Measurements from ENCODE around the gene CHGA.

The CHGA gene

GRCh38 chr14:92963301-92964123, 40.6 kb downstream of the CHGA start:
- Histone ChIP-seq H4K20me1 (ENCODE audit: insufficient read depth, low read length) (peaks cover 17% of the 10 kb centered on the region), H3K4me1 (ENCODE audit: insufficient read depth, low read length) (no peaks in the 10 kb centered on the region), H2AFZ (ENCODE audit: low read depth, low read length) (no peak overlapping the region), H3K4me2 (ENCODE audit: insufficient read depth, low read length) (no peak overlapping the region), H3K36me3 (ENCODE audit: insufficient read depth, low read length) (peaks cover 12% of the 10 kb centered on the region), H3K9me3 (ENCODE audit: insufficient read depth, low read length, severe bottlenecking) (no peaks in the 10 kb centered on the region), H3K79me2 (ENCODE audit: insufficient read depth, low read length) (0 out of 2 replicates have a peak, but pooled peaks cover 6% of the 10 kb centered on the region), H3K27me3 (ENCODE audit: insufficient read depth, low read length, poor library complexity) (no peaks in the 10 kb centered on the region), H3K9ac (ENCODE audit: low read depth, low read length) (no peak overlapping the region), H3K4me3 (ENCODE audit: low read depth in 1 of 2, low read length in 2 of 2) (no peak overlapping the region), H3K27ac (ENCODE audit: low read length) (no peak overlapping the region)
- ATAC-seq (ENCODE audit: insufficient read depth, low read depth): no peak
- TF ChIP-seq EZH2 (IDR thresholded peaks at IDR 0.05; ENCODE audit: borderline replicate concordance, low read depth, low read length, severe bottlenecking) (no peak), CTCF (IDR thresholded peaks at IDR 0.05; ENCODE audit: borderline replicate concordance, extremely low read depth, low read length, poor library complexity, severe bottlenecking) (no peak)
- no peak for DNase-seq

GRCh38 chr14:92964124-92965109, 41.5 kb downstream of the CHGA start:
- DNase-seq (no peak), ATAC-seq (ENCODE audit: insufficient read depth, low read depth) (no peak)
- no peak overlapping the region for H2AFZ ChIP-seq (ENCODE audit: low read depth, low read length)
- no peaks in the 10 kb centered on the region for H3K27me3 ChIP-seq (ENCODE audit: insufficient read depth, low read length, poor library complexity)
- TF ChIP-seq EZH2 (IDR thresholded peaks at IDR 0.05; ENCODE audit: borderline replicate concordance, low read depth, low read length, severe bottlenecking): no peak
- no peak for TF ChIP-seq CTCF (IDR thresholded peaks at IDR 0.05; ENCODE audit: borderline replicate concordance, extremely low read depth, low read length, poor library complexity, severe bottlenecking)
- no peak overlapping the region for H3K4me3 ChIP-seq (ENCODE audit: low read depth in 1 of 2, low read length in 2 of 2)
- no peaks in the 10 kb centered on the region for H3K4me1 ChIP-seq (ENCODE audit: insufficient read depth, low read length)
- no peak overlapping the region for H3K4me2 ChIP-seq (ENCODE audit: insufficient read depth, low read length)
- H3K9ac ChIP-seq (ENCODE audit: low read depth, low read length): no peak overlapping the region
- H3K36me3 ChIP-seq (ENCODE audit: insufficient read depth, low read length): peaks cover 9% of the 10 kb centered on the region
- H3K9me3 ChIP-seq (ENCODE audit: insufficient read depth, low read length, severe bottlenecking): no peaks in the 10 kb centered on the region
- peaks cover 22% of the 10 kb centered on the region for H4K20me1 ChIP-seq (ENCODE audit: insufficient read depth, low read length)
- H3K79me2 ChIP-seq (ENCODE audit: insufficient read depth, low read length): 0 out of 2 replicates have a peak, but pooled peaks cover 6% of the 10 kb centered on the region
- H3K27ac ChIP-seq (ENCODE audit: low read length): no peak overlapping the region

- peaks cover 9% of the 10 kb centered on the region for H3K36me3 ChIP-seq (ENCODE audit: insufficient read depth, low read length)
- no peaks in the 10 kb centered on the region for H3K9me3 ChIP-seq (ENCODE audit: insufficient read depth, low read length, severe bottlenecking)
- H3K4me3 ChIP-seq (ENCODE audit: low read depth in 1 of 2, low read length in 2 of 2): no peak overlapping the region
- H4K20me1 ChIP-seq (ENCODE audit: insufficient read depth, low read length): peaks cover 22% of the 10 kb centered on the region
- DNase-seq: no peak
- H3K9ac ChIP-seq (ENCODE audit: low read depth, low read length): no peak overlapping the region
- ATAC-seq (ENCODE audit: insufficient read depth, low read depth): no peak
- 0 out of 2 replicates have a peak, but pooled peaks cover 6% of the 10 kb centered on the region for H3K79me2 ChIP-seq (ENCODE audit: insufficient read depth, low read length)
- H3K4me2 ChIP-seq (ENCODE audit: insufficient read depth, low read length): no peak overlapping the region
- TF ChIP-seq CTCF (IDR thresholded peaks at IDR 0.05; ENCODE audit: borderline replicate concordance, extremely low read depth, low read length, poor library complexity, severe bottlenecking) (no peak), EZH2 (IDR thresholded peaks at IDR 0.05; ENCODE audit: borderline replicate concordance, low read depth, low read length, severe bottlenecking) (no peak)
- no peaks in the 10 kb centered on the region for H3K27me3 ChIP-seq (ENCODE audit: insufficient read depth, low read length, poor library complexity)
- no peak overlapping the region for H3K27ac ChIP-seq (ENCODE audit: low read length)
- H2AFZ ChIP-seq (ENCODE audit: low read depth, low read length): no peak overlapping the region
- no peaks in the 10 kb centered on the region for H3K4me1 ChIP-seq (ENCODE audit: insufficient read depth, low read length)
Measured at GRCh38 chr14:92965281-92965680, 42.3 kb downstream of the CHGA start.

All from DND-41 (cell line).